HEK293T (cell line): ENCODE measurements around the gene RNF20.

Experiments
- BHLHE40 ChIP-seq: fragments of 450-650 bp; IDR thresholded peaks from 2 replicates; pipeline ENCODE4 v1.6.1; 2016; ENCODE audit warnings: mild to moderate bottlenecking, moderate library complexity, borderline replicate concordance
- ELF4 ChIP-seq: fragments of 450-650 bp; IDR thresholded peaks from 2 replicates; pipeline ENCODE4 v1.6.1; 2017; ENCODE audit warnings: antibody characterized with exemption
- FOXM1 ChIP-seq: fragments of 450-650 bp; IDR thresholded peaks from 2 replicates; pipeline ENCODE4 v1.6.1; 2017; ENCODE audit warnings: mild to moderate bottlenecking, borderline replicate concordance
- PKNOX1 ChIP-seq: fragments of 450-650 bp; IDR thresholded peaks from 2 replicates; pipeline ENCODE4 v1.6.1; 2016
- SP1 ChIP-seq: fragments of 450-650 bp; IDR thresholded peaks from 2 replicates; pipeline ENCODE4 v1.6.1; 2017
- SUZ12 ChIP-seq: fragments of 450-650 bp; IDR thresholded peaks from 2 replicates; pipeline ENCODE4 v1.6.1; 2016; ENCODE audit warnings: mild to moderate bottlenecking

DNA sequence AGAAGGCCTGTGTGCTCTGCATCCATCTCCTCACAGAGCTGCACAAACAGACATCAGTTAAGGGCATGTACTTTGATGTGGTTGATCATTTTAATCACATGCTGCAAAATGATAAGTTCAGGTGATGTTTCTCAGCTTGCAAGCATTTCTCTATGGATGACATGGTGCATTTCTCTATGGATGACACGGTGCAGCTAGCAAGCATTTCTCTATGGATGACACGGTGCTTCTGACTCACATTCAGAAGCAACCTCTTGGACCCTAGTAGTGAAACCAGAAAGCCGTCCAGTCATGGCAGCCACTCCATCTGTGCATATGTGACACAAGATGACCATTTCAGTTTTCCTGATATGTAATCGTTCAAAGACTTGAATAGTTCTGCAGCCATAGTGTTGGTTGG, 24.1 kb upstream of the RNF20 start:
- TF ChIP-seq ELF4 (no peak), SP1 (no peak), BHLHE40 (no peak), SUZ12 (no peak), PKNOX1 (no peak), FOXM1 (no peak)
